ENCODE data around the gene COL18A1.

Gene COL18A1

DNA sequence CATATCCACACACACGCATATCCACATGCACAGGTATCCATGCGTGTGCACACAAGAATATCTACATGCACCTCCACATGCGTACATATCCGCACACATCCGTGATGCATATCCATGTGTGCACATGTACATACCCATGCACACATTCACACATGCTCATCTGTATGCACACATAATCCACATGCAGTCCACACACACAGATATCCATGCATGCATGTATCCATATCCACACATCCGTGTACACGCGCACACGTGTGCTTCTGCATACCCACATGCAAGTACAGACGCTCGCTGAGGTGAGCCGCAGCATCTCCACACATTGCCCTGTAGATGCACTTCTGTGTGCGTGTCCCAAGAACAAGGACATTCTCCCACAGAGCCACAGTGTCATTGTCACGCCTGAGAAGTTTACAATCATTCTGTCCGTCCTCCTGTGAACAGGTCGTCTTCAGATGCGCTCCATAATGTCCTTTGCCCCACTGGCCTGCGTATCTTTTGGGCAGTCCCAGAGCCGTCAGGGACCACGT is 43.4 kb downstream of the COL18A1 start:
- no peak for DNase-seq
- in situ Hi-C loops (cut with HindIII; ENCODE audit: low pct_ligation_motif_present, low sequenced_read_pairs), result no loop called here

DNA sequence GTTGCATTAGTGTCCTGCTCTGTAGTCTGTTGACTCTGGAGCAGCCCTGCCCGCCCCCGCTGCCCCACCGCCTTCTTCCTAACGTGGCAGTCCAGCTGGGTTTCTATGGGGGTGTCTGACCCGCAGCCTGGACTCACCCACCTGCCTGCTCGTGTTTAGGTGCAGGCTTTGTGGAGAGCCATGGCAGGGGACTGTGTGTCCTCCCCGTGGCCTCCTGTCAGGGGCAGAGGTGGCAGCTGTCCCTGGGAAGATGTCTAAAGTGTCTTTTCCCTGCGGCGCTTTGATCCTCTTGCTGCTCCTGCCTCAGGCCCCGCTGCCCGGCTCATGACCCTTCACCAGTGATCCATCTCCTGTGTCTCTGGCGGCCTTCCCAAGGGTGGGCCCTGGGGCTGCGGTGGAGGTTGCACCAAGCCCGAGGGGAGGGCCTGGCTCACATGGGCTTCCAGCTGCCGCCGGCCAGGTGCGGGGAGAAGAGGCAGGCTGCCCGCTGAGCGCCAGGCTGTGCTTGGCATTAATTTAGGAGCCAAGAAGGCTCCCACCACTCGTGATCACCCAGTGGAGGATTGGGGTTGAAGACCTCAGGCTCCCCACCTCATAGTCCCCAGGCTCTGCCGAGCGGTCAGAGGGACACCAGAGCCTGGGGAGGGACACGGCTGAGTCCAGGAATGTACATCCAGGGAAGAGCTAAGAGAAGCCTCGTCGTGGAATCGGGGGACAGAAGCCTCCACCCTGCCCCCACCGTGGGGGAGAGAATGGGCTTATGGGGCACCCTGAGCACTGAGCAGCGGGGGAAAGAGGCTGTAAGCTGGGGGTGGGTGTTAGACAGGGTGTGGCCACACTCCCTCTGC is 44.1 kb downstream of the COL18A1 start:
- Histone ChIP-seq H3K27ac (no peak overlapping the region), H3K36me3 (replicated peaks) (peaks cover 9% of the 10 kb centered on the region), H3K27me3 (replicated peaks) (no peaks in the 10 kb centered on the region), H3K4me3 (ENCODE audit: low read depth, low read length) (no peak overlapping the region)
- TF ChIP-seq, protein P1, sequence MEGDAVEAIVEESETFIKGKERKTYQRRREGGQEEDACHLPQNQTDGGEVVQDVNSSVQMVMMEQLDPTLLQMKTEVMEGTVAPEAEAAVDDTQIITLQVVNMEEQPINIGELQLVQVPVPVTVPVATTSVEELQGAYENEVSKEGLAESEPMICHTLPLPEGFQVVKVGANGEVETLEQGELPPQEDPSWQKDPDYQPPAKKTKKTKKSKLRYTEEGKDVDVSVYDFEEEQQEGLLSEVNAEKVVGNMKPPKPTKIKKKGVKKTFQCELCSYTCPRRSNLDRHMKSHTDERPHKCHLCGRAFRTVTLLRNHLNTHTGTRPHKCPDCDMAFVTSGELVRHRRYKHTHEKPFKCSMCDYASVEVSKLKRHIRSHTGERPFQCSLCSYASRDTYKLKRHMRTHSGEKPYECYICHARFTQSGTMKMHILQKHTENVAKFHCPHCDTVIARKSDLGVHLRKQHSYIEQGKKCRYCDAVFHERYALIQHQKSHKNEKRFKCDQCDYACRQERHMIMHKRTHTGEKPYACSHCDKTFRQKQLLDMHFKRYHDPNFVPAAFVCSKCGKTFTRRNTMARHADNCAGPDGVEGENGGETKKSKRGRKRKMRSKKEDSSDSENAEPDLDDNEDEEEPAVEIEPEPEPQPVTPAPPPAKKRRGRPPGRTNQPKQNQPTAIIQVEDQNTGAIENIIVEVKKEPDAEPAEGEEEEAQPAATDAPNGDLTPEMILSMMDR (IDR thresholded peaks at IDR 0.05; ENCODE audit: low read depth, low read length, missing control alignments), result no peak
- in situ Hi-C loops (cut with HindIII; ENCODE audit: low pct_ligation_motif_present, low sequenced_read_pairs), result no loop called here
- no peak for DNase-seq

More for the DNA sequence above, 43.4 kb downstream of the COL18A1 start:
- TF ChIP-seq, protein P1 (IDR thresholded peaks at IDR 0.05; ENCODE audit: low read depth, low read length, missing control alignments), result no peak
- Histone ChIP-seq H3K27me3 (replicated peaks) (no peaks in the 10 kb centered on the region), H3K4me3 (ENCODE audit: low read depth, low read length) (no peak overlapping the region), H3K27ac (no peak overlapping the region), H3K36me3 (replicated peaks) (peaks cover 9% of the 10 kb centered on the region)

DNA sequence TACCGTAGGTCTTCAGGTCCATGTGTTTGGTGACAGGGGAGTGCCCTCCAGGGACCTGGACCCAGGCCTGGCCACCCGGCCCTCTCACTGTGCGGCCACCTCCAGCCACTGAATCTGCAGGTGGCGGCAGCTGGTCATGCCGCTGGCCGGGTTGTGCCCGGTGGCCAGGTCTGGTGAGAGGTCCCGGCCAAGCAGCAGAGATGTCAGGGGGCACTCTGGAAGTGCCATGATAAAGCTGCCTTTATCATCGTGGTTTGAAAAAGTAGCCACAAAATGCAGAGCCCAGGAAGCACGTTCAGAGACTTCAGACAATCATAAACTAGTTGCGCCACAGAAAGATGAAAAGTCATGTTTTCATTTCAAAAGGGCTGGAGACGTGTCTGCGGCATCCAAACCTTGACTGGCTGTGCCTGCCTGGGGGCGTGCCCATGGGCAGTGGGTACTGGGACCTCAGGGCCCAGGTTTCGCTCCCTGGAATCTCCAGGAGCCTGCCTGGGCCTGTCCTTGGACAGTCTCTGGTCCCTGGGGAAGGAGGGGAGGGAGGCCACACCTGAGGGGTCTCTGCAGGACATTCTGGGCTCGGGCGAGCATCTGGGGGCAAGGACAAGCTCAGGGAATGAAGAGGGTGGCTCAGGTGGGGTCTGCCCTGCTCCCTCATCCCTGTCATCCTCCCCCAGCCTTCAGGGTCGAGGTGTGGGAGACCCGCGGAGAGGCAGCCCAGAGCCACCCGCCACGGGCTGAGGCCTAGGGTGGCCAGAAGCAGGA is 44.9 kb downstream of the COL18A1 start:
- TF ChIP-seq, protein P1 (IDR thresholded peaks at IDR 0.05; ENCODE audit: low read depth, low read length, missing control alignments), result no peak
- no peak for DNase-seq
- in situ Hi-C loops (cut with HindIII; ENCODE audit: low pct_ligation_motif_present, low sequenced_read_pairs), result no loop called here

DNA sequence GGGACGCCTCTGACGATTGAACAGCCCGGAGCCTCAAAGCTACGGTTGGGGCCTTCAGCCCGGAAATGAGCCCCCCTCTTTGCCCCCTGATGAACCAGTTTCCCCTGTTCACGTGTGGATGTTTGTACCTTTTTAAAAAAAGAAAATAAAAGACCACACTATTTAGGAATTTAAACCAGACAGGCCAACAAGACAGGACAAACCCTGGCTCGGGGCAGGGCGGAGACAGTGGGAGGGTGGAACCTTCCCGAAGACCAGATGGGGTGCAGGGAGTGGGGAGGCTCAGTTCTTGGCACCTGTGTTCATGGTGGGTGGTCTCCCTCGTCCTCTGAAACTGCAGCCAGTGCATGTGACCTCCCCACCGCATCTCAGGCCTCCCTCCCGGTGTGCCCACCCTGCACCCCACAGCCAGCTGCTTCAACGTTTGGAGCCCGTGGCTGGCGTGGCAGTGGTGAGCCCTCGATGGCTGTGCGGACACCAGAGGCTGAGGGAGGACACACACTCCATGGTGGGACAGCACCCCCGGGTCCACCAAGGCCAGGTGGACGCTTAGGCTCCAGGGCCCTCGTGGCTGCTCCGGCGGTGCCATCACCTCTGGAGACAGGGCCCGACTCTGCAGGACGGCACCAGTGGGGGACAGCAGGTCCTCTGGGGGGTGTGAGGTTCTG is 45.6 kb downstream of the COL18A1 start:
- in situ Hi-C loops (cut with HindIII; ENCODE audit: low pct_ligation_motif_present, low sequenced_read_pairs), result no loop called here
- H3K4me3 ChIP-seq (ENCODE audit: low read depth, low read length), result no peak overlapping the region
- no peak for DNase-seq
- H3K27ac ChIP-seq, result no peak overlapping the region
- no peaks in the 10 kb centered on the region for H3K27me3 ChIP-seq (replicated peaks)
- TF ChIP-seq, protein P1 (IDR thresholded peaks at IDR 0.05; ENCODE audit: low read depth, low read length, missing control alignments), result no peak
- H3K36me3 ChIP-seq (replicated peaks), result peaks cover 9% of the 10 kb centered on the region

More for the DNA sequence above, 44.9 kb downstream of the COL18A1 start:
- H3K27ac ChIP-seq, result no peak overlapping the region
- no peaks in the 10 kb centered on the region for H3K27me3 ChIP-seq (replicated peaks)
- no peak overlapping the region for H3K4me3 ChIP-seq (ENCODE audit: low read depth, low read length)
- peaks cover 9% of the 10 kb centered on the region for H3K36me3 ChIP-seq (replicated peaks)

DNA sequence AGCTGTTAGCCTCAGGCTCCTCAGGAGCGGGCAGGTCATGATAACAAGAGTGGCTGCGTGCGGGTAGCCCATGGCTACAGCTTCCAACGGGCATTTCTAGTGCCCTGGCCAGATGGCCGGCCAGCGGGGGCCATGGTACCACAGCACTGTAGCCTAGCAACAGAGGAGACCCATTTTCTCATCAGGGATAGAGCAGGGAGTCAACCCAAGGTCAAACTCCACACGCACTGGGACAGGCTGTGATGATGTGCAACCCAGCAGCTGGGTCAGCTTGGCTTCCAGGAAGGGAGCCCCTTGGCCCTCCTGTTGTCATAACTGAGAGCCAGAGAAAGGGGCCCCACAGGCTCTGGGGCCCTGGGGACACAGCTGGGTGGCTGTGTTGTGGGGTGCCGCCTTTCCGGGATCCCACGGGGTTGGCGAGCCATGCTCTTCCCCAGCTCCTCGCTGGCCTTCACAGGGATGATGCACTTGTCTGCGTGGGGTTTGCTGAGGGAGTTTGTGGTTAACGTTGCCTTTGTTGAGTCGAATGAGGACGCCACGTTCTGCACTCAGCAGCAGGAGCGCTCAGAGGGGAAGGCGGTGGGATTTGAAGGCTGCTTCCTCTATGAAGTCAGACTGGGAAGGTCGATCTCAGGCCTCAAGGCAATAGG is 46.3 kb downstream of the COL18A1 start:
- H3K27ac ChIP-seq, result no peak overlapping the region
- H3K4me3 ChIP-seq (ENCODE audit: low read depth, low read length), result no peak overlapping the region
- in situ Hi-C loops (cut with HindIII; ENCODE audit: low pct_ligation_motif_present, low sequenced_read_pairs), result no loop called here
- no peaks in the 10 kb centered on the region for H3K27me3 ChIP-seq (replicated peaks)
- DNase-seq, result no peak
- H3K36me3 ChIP-seq (replicated peaks), result peaks cover 9% of the 10 kb centered on the region
- TF ChIP-seq, protein P1 (IDR thresholded peaks at IDR 0.05; ENCODE audit: low read depth, low read length, missing control alignments), result no peak
